DOHH2 (cell line): ENCODE measurements around the gene DCLK1.

Experiments used
- H3F3A ChIP-seq: fragments of 200-600 bp; sonication (generic), shearing (Covaris generic); 2 replicates; pipeline ENCODE4 v1.6.0; 2016; ENCODE audit warnings: antibody characterized with exemption, mild to moderate bottlenecking; ENCODE audit not compliant: control insufficient read depth, insufficient read depth
- H3K27ac ChIP-seq: fragments of 200-600 bp; sonication (generic); 2 replicates; pipeline ENCODE4 v1.5.1; 2014; ENCODE audit warnings: low read depth, mild to moderate bottlenecking, low read length, moderate library complexity
- H3K27me3 ChIP-seq: fragments of 200-600 bp; sonication (generic); 2 replicates; pipeline ENCODE4 v1.6.1; 2014; ENCODE audit warnings: mild to moderate bottlenecking, low read length, mixed read lengths; ENCODE audit not compliant: control insufficient read depth
- H3K36me3 ChIP-seq: fragments of 200-600 bp; sonication (generic); 2 replicates; pipeline ENCODE4 v1.6.1; 2014; ENCODE audit warnings: mild to moderate bottlenecking, low read length, moderate library complexity, mixed read lengths; ENCODE audit not compliant: control insufficient read depth
- H3K4me1 ChIP-seq: fragments of 200-600 bp; sonication (generic); 2 replicates; pipeline ENCODE4 v1.6.1; 2014; ENCODE audit warnings: mild to moderate bottlenecking, low read length, mixed read lengths; ENCODE audit not compliant: control insufficient read depth
- H3K4me2 ChIP-seq: fragments of 200-600 bp; sonication (generic); 2 replicates; pipeline ENCODE4 v1.6.0; 2014; ENCODE audit warnings: mild to moderate bottlenecking, low read length, moderate library complexity
- H3K4me3 ChIP-seq: fragments of 200-600 bp; sonication (generic); 2 replicates; pipeline ENCODE4 v1.5.1; 2014; ENCODE audit warnings: mild to moderate bottlenecking, low read length, mixed read lengths
- H3K79me2 ChIP-seq: fragments of 200-600 bp; sonication (generic); 2 replicates; pipeline ENCODE4 v1.6.1; 2014; ENCODE audit warnings: mild to moderate bottlenecking, low read length, mixed read lengths; ENCODE audit not compliant: control insufficient read depth
- H3K9me2 ChIP-seq: fragments of 200-600 bp; sonication (generic); replicated peaks from 2 replicates; pipeline ENCODE4 v1.6.1; 2014; ENCODE audit warnings: mild to moderate bottlenecking, low read length, mixed read lengths; ENCODE audit not compliant: control insufficient read depth
- H3K9me3 ChIP-seq: fragments of 200-600 bp; sonication (generic); 2 replicates; pipeline ENCODE4 v1.6.1; 2014; ENCODE audit warnings: antibody characterized with exemption, low read length, mixed read lengths; ENCODE audit not compliant: control insufficient read depth, insufficient read depth
- H4K20me1 ChIP-seq: fragments of 200-600 bp; sonication (generic); 2 replicates; pipeline ENCODE4 v1.6.0; 2014; ENCODE audit warnings: low read depth, mild to moderate bottlenecking, antibody characterized with exemption, low read length, moderate library complexity; ENCODE audit not compliant: control insufficient read depth, insufficient read depth
- EZH2phosphoT487 ChIP-seq: fragments of 200-600 bp; sonication (generic); IDR thresholded peaks from 2 replicates; pipeline ENCODE4 v1.6.1; 2017; ENCODE audit warnings: borderline replicate concordance, mild to moderate bottlenecking, antibody characterized with exemption, low read length, moderate library complexity, mixed read lengths
- TF ChIP-seq, protein P1 (sequence below): fragments of 200-600 bp; sonication (generic); IDR thresholded peaks from one replicate; pipeline ENCODE4 v1.5.1; 2014; ENCODE audit warnings: antibody characterized with exemption, mild to moderate bottlenecking, low read depth, low read length; ENCODE audit not compliant: poor library complexity, severe bottlenecking

Gene DCLK1

GRCh38 chr13:36006894-36007675, 124.1 kb downstream of the DCLK1 start:
- H3K4me2 ChIP-seq: no peak overlapping the region

GRCh38 chr13:36006347-36006746, 124.8 kb downstream of the DCLK1 start:
- Histone ChIP-seq H4K20me1 (no peaks in the 10 kb centered on the region), H3F3A (no peaks in the 10 kb centered on the region), H3K27me3 (no peaks in the 10 kb centered on the region), H3K9me3 (no peaks in the 10 kb centered on the region), H3K36me3 (no peaks in the 10 kb centered on the region), H3K4me3 (no peak overlapping the region), H3K9me2 (no peaks in the 10 kb centered on the region), H3K27ac (no peak overlapping the region), H3K79me2 (no peaks in the 10 kb centered on the region), H3K4me1 (no peaks in the 10 kb centered on the region), H3K4me2 (no peak overlapping the region)
- TF ChIP-seq, protein P1, sequence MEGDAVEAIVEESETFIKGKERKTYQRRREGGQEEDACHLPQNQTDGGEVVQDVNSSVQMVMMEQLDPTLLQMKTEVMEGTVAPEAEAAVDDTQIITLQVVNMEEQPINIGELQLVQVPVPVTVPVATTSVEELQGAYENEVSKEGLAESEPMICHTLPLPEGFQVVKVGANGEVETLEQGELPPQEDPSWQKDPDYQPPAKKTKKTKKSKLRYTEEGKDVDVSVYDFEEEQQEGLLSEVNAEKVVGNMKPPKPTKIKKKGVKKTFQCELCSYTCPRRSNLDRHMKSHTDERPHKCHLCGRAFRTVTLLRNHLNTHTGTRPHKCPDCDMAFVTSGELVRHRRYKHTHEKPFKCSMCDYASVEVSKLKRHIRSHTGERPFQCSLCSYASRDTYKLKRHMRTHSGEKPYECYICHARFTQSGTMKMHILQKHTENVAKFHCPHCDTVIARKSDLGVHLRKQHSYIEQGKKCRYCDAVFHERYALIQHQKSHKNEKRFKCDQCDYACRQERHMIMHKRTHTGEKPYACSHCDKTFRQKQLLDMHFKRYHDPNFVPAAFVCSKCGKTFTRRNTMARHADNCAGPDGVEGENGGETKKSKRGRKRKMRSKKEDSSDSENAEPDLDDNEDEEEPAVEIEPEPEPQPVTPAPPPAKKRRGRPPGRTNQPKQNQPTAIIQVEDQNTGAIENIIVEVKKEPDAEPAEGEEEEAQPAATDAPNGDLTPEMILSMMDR: no peak
- no peak for TF ChIP-seq EZH2phosphoT487

More at GRCh38 chr13:36006894-36007675, 124.1 kb downstream of the DCLK1 start:
- Histone ChIP-seq H3K9me2 (no peaks in the 10 kb centered on the region), H3K4me3 (no peak overlapping the region), H3F3A (no peaks in the 10 kb centered on the region), H3K36me3 (no peaks in the 10 kb centered on the region), H3K27ac (no peak overlapping the region), H3K79me2 (no peaks in the 10 kb centered on the region), H3K27me3 (no peaks in the 10 kb centered on the region), H4K20me1 (no peaks in the 10 kb centered on the region), H3K4me1 (no peaks in the 10 kb centered on the region), H3K9me3 (no peaks in the 10 kb centered on the region)
- TF ChIP-seq, protein P1: no peak
- no peak for TF ChIP-seq EZH2phosphoT487

DNA sequence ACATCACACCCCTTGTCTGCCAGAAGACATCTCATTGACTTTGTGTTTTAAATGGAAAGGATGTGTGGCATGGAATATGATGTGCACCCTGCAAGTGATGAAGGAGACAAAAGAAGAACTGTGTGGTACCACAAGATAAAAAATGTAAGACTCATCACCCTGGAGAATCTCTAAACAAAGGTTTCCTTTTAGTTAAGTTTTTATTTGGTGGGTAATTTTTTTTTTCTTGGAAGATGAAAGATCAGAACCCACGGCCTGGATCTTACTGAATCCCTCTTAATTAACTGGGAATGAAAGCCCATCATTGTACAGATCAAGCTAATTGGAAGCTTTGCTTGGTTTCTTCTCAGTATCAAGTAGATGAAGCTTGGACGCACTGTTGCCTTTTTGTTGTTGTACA, 129.6 kb downstream of the DCLK1 start:
- TF ChIP-seq EZH2phosphoT487: no peak
- TF ChIP-seq, protein P1: no peak
- no peaks in the 10 kb centered on the region for H3K9me3 ChIP-seq
- H3K4me2 ChIP-seq: no peak overlapping the region
- no peaks in the 10 kb centered on the region for H3K9me2 ChIP-seq
- no peaks in the 10 kb centered on the region for H3K27me3 ChIP-seq
- no peak overlapping the region for H3K4me3 ChIP-seq
- no peaks in the 10 kb centered on the region for H3K36me3 ChIP-seq
- no peaks in the 10 kb centered on the region for H3K4me1 ChIP-seq
- no peaks in the 10 kb centered on the region for H3F3A ChIP-seq
- no peak overlapping the region for H3K27ac ChIP-seq
- no peaks in the 10 kb centered on the region for H3K79me2 ChIP-seq
- H4K20me1 ChIP-seq: no peaks in the 10 kb centered on the region
